Activated CD8-positive, alpha-beta memory T cell treated with anti-CD3 and anti-CD28 coated beads, Interleukin-2, amount 50 U/mL, for 24 hours (primary cell): ENCODE data around the gene RNF144A.
"Not testable (repeated sequence)": the region's sequence is repeated elsewhere in the genome, so short reads cannot be mapped to it uniquely, and the experiment has no call there.

Source experiments
- DNase-seq: peaks from one replicate; pipeline ENCODE4 v3.0.0-alpha.2; 2020; ENCODE audit errors: extremely low read depth

RNF144A gene

DNA sequence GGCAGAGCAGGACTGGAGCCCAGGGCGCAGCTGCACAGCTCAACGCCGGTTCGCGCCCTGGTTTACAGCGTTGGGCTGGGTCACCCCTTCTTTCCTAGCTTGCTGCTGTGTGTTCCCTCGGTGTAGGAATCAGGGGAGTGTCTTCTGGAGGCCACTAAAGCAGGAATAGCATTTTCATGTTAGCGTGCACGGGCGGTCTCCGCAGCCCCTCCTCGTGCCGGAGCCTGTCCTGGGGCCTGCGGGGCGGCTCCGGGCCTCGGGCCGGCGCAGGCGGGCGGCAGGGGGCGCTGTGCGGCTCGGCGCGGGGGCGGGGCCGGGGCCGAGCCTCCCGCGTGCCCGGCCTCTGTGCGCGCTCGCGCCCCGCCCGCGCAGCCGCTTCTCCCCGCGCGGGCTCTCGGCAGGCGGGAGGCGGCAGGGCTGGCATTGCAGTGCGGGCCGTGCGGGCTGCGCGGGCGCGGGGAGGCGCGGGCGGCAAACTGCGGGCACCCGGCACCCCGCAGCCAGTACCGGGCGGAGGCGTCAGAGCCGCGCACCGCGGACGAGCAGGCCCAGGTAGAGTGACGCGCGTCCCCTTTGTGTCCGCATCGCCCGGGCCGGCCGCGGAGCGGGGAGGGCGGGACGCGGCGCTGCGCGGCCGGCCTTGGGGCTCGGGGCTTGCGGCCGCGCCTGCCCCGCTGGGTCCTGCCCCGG, at the start of gene RNF144A:
Gene RNF144A, plus strand, starts transcription at position 342 of the 690 bp plus-strand sequence. CDS start 79,515 bp downstream, outside the sequence.
- peak; percentile 28 for DNase-seq

DNA sequence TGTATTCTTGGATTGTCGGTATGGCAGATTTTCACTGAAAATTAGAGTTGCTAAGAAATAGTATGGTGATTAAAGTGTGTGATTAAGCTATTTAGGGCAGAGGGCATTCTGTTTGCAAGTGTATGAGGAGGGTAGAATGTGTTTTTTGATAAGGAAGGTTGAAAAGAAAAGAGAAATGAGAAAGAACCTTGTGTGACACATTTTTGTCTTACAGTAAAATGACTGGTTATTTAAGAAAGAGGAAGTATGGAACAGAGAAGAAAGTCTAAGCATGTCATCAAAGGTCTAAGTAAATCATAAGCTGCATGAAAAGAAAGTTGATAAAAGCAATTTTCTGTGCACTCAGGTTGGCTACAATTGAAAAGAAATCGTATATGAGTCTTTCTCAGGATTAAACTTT, 44.8 kb upstream of the RNF144A start:
- no peak for DNase-seq

GRCh38 chr2:6874032-6874431, 43.2 kb upstream of the RNF144A start:
- DNase-seq = no peak

GRCh38 chr2:6876309-6876708, 40.9 kb upstream of the RNF144A start:
- DNase-seq = no peak

- DNase-seq = no peak
Measured at GRCh38 chr2:6877402-6878304, 39.6 kb upstream of the RNF144A start, which contains the start of gene RSAD2. RSAD2 (plus strand) TSS chr2:6877777; CDS start chr2:6877801, 24 bp downstream.

- DNase-seq = no peak
Measured at GRCh38 chr2:6878549-6878948, 38.7 kb upstream of the RNF144A start.

GRCh38 chr2:6879011-6879410, 38.2 kb upstream of the RNF144A start:
- no peak for DNase-seq

DNA sequence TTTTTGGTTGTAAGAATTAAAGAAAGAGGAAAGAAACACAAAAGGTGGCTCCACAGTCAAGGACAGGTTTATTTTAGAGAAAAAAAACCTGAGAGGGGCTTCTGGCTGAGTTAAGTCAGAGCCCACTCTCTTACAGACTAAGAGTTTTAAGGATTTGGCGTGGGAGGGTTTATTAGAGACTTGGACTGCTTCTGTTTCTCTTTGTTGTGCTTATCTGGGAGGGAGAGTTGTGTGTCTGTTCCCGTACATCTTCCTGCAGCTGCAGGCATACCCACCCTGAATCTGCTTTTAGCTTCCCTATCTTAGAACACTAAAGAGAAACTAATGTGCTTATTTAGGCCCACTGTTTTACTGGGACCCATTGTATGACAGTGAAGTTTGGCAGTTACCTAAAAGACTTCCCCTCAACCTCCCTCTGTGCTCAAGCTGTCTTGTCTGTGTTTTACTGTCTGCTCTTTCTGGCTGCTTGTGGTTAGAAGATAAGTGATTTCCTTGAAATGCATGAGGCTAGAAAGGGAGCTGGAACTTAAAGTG, 36.9 kb upstream of the RNF144A start:
- DNase-seq = no peak

DNA sequence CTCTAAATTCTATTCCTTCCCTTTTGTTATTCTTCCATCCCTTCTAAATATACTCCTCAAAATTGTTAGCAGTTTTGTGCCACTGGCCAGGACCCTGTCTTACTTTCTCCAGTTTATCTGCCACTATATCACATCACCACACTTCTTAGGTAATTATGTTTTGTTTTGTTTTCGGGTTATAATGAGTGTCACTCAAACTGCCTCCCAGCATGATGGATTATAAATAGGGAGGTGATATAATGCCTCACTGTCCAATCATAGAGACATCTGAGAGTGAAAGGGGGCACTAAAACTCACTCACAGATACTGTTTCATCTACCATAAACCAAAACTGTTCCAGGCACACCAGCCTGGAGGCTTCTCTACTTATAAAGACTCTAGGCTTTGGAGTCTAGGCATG, 36.2 kb upstream of the RNF144A start:
- no peak for DNase-seq

DNA sequence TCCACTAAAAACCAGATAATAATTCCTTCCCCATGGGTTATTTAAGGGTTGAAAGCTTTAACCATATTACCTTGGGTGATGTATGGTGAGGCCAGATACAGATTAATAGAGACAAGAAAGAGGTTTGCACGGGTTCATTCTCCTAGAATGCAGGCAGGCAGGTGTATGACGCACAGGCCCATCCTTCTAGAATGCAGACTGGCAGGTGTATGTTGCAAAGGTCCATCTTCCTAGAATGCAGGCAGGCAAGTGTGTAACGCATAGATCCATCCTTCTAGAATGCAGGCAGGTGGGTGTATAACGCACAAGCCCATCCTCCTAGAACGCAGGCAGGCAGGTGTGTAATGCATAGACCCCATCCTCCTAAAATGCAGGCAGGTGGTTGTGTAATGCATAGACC, 35.7 kb upstream of the RNF144A start:
- no peak for DNase-seq

DNA sequence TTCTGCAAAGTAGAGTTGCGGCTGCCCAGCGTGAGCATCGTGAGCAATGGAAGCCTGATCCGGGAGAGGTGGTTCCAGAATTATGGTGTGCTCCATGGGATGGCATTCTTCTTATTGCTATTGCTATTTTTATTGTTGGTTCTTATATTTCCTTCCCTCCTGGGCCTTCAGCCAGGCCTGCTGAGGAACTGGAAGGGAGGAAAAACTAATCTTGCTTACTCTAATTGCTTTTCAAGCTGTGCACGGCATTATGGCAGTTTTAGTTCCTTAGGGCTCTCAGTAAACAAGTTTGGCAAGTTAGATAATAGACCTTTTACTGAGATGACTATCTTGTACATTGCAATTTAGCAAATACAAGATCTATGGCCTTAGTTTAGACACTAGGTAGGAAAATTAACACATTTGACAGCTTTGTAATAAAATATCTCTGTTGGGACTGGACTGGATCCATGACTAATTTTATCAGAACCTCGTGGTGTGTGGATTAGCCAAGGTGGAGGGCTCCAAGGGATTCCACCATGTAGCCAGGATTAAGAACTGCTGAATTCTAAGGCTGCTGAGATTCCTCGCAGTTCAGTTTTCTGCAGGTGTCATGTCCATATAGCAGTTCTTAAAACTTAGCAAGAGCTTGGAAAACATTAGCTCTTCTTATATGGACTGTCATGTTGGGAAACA, 33.6 kb upstream of the RNF144A start:
- DNase-seq = no peak

- DNase-seq = no peak
Measured at GRCh38 chr2:6885551-6885950, 31.7 kb upstream of the RNF144A start.

GRCh38 chr2:6885968-6886367, 31.2 kb upstream of the RNF144A start:
- DNase-seq = no peak

GRCh38 chr2:6887751-6888192, 29.4 kb upstream of the RNF144A start:
- no peak for DNase-seq

DNA sequence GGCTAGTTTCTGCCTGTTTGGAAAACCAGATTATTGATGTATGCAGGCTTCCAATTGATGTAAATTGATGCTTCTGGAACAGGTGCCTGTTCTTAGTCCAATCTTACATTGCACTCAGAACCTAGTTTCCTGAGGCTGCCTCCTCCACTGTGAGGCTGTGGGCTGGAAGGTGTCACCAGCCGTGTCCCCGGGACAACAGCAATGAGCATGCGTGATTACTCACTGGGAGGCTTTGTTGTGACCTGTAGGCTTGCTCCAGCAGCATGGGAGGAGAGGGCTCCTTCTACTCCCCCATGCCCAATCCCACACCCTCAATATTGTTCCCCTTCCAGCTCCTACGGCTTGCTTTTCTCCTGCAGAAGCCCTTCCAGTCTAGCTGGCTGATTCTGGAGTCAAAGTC, 28.5 kb upstream of the RNF144A start:
- DNase-seq = no peak

DNA sequence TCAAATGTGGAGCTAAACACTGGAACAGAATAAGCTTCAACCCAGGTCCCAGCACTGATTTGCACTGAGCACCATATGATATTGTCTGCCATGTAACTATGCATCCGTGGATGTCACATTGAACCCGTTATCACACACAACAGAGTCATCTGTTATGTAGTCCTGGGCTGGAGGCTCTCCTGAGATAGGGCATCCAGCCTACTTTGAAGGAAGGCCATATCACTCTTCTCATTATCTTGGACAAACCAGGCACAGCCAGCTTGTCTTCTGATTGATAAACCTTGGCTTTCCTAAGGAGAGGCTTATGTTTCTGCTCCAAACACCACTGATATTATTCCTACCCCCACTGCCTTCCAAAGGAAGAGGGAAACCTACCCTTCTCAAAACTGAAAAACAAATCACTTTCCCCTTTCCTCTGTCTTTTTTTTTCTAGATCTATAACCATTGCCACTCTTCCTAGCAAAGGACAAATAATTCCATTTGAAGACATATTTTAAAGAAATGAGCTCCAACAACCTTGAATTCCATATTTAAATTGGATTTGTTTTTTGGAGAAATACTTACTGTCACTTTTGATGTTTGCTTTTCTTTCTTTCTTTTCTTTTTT, 23.2 kb upstream of the RNF144A start:
- no peak for DNase-seq

DNA sequence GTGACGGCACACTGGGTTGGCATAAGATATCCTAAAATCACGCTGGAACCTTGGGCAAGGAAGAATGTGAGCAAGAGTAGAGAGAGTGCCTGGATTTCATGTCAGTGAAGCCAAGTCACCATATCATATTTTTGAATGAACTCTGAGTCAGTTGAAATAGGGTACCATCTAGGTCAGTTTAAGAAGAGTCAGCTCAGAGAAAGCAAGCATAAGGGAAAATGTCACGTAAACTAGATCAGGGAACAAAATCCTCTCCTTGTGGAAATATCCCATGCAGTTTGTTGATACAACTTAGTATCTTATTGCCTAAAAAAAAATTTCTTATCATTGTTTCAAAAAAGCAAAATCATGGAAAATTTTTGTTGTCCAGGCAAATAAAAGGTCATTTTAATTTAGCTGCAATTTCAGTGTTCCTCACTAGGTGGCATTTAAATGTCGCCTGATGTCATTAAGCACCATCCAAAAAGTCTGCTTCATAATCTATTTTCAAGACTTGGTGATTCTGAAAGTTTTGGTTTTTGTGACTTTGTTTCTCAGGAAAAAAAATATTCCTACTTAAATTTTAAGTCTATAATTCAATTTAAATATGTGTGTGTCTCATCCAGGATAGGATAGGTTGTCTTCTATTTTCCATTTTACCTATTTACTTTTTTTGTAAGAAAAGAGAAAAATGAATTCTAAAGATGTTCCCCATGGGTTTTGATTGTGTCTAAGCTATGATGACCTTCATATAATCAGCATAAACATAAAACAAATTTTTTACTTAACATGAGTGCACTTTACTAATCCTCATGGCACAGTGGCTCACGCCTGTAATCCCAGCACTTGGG, 20.1 kb upstream of the RNF144A start:
- no peak for DNase-seq

- DNase-seq = not testable (repeated sequence)
Measured at GRCh38 chr2:6902581-6902980, 14.6 kb upstream of the RNF144A start.

- DNase-seq = no peak
Measured at GRCh38 chr2:6905668-6906067, 11.5 kb upstream of the RNF144A start.

DNA sequence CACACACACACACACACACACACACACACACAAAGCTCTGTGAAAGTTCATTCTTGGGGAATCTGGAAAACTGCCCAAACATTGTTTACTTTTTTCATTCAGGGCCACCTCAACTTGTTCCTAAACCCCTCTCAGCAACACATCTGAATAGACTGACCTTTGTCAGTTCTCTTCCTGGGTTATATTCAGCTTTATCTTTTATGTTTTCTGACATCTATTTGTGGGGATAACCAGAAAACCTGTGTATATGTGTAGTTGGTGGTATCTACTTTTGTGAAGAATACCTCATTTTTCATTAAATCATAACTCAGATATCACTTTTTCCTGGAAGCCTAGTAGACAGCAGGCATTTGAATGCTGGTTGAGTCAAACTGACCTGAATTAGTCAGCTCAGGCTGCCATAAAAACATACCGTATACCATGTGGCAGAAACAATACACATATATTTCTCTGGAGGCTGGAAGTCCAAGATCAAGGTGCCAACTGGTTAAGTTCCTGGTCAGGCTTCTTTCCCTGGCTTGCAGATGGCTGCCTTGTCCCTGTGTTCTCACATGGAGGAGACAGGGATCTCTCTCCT, 11.0 kb upstream of the RNF144A start:
- DNase-seq = no peak
